ENCODE results near the gene ARG2.

DNA sequence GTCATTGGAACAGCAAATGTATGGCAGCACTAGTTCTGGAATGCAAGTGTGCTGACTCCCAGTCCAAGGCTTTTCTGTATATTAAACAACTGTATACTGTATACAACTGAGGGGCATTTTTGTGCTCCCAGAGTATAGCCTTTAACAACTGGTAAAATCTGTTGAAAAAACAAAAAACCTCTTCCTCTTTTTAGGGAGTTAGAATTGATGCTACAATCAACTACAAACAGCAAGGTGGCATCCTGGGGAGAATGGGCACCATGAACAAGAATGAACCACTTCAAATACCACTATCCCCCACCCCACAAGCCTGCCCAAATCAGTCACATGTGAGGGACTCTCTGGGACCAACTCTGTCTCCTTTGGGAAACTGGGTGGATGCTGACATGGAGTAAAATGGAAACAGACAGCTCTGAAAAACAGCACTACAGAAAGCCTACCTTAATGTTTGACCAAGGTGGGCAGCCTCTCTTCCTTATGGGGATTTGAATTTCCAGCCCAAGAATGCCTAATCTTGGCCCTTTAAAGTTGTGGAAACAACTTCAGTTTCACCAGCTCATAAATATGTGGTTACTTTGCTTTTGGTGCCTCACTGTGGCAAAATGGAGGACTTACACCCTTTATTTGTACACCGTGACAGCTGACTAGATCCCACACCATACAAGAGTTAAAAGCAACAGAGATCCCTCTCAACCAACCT lies 47.2 kb downstream of the ARG2 start:
- TF ChIP-seq, protein P1, sequence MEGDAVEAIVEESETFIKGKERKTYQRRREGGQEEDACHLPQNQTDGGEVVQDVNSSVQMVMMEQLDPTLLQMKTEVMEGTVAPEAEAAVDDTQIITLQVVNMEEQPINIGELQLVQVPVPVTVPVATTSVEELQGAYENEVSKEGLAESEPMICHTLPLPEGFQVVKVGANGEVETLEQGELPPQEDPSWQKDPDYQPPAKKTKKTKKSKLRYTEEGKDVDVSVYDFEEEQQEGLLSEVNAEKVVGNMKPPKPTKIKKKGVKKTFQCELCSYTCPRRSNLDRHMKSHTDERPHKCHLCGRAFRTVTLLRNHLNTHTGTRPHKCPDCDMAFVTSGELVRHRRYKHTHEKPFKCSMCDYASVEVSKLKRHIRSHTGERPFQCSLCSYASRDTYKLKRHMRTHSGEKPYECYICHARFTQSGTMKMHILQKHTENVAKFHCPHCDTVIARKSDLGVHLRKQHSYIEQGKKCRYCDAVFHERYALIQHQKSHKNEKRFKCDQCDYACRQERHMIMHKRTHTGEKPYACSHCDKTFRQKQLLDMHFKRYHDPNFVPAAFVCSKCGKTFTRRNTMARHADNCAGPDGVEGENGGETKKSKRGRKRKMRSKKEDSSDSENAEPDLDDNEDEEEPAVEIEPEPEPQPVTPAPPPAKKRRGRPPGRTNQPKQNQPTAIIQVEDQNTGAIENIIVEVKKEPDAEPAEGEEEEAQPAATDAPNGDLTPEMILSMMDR (conservative IDR thresholded peaks at IDR 0.05) = peak; percentile 84
- TF ChIP-seq ZFX (IDR thresholded peaks at IDR 0.05) = no peak
